ENCODE measurements around the gene VPS8. TPM values are rescaled to one million over a fixed set of nuclear protein-coding genes. Genes with fewer than 3 reads are reported as not detected.

The VPS8 gene
- total and polyA plus RNA-seq, 4 experiments from 2014 or later: 23.0 to 85.9 (median 60.2) TPM

- POLR2A ChIA-PET (ENCODE audit: partially characterized antibody): no interaction called here
- no peaks in the 10 kb centered on the region for H3K9me3 ChIP-seq (ENCODE audit: control insufficient read depth in 1 of 2, low read length in 2 of 2)
- H3K27me3 ChIP-seq (ENCODE audit: insufficient read depth, low read length): no peaks in the 10 kb centered on the region
- Mint-ChIP-seq H3K27me3 (peaks cover 0 to 2% of the 10 kb centered on the region in 2 donors), H3K4me3 (no peak overlapping the region), H3K9me3 (peaks cover 0 to 3% (median 0%) of the 10 kb centered on the region in 8 donors), H3K4me1 (peaks cover 39 to 54% (median 46%) of the 10 kb centered on the region in 4 donors), H3K36me3 (peaks cover 23 to 24% of the 10 kb centered on the region in 2 donors), H3K27ac (no peak overlapping the region)
- H3K36me3 ChIP-seq (ENCODE audit: insufficient read depth, low read length): peaks cover 5% of the 10 kb centered on the region
- DNase-seq: no peak
- no peak overlapping the region for H3K4me3 ChIP-seq (ENCODE audit: low read length in 2 of 2)
- intact Hi-C loops (cut with micrococcal nuclease): no loop called here
- no peak overlapping the region for H3K27ac ChIP-seq (ENCODE audit: low read depth, low read length)
- peaks cover 37% of the 10 kb centered on the region for H3K4me1 ChIP-seq (ENCODE audit: insufficient read depth, low read length)
- CTCF ChIA-PET (ENCODE audit: partially characterized antibody): no interaction called here
Measured at GRCh38 chr3:184816614-184817013, 4.6 kb downstream of the VPS8 start.

GRCh38 chr3:184820525-184820924 is 8.6 kb downstream of the VPS8 start:
- peaks cover 27 to 34% of the 10 kb centered on the region in 2 donors for H3K36me3 Mint-ChIP-seq
- ChIA-PET POLR2A (ENCODE audit: partially characterized antibody) (interaction anchor here (0.9 kb wide), 1 partner anchor 9 kb away, joined by 4 read pairs; the partner anchor contains the start of gene VPS8), CTCF (ENCODE audit: partially characterized antibody) (interaction anchor here (0.8 kb wide), 1 partner anchor 9 kb away, joined by 3 read pairs; the partner anchor contains the start of gene VPS8)
- intact Hi-C loops (cut with micrococcal nuclease): no loop called here
- H3K27ac ChIP-seq (ENCODE audit: low read depth, low read length): no peak overlapping the region
- H3K9me3 ChIP-seq (ENCODE audit: control insufficient read depth in 1 of 2, low read length in 2 of 2): no peaks in the 10 kb centered on the region
- no peaks in the 10 kb centered on the region for H3K9me3 Mint-ChIP-seq
- no peak overlapping the region for H3K4me3 ChIP-seq (ENCODE audit: low read length in 2 of 2)
- no peaks in the 10 kb centered on the region for H3K27me3 ChIP-seq (ENCODE audit: insufficient read depth, low read length)
- H3K4me1 Mint-ChIP-seq: peaks cover 22 to 32% (median 23%) of the 10 kb centered on the region in 4 donors
- no peak overlapping the region for H3K4me3 Mint-ChIP-seq
- no peaks in the 10 kb centered on the region for H3K27me3 Mint-ChIP-seq
- H3K27ac Mint-ChIP-seq: no peak overlapping the region
- H3K4me1 ChIP-seq (ENCODE audit: insufficient read depth, low read length): peaks cover 5% of the 10 kb centered on the region
- DNase-seq: no peak
- H3K36me3 ChIP-seq (ENCODE audit: insufficient read depth, low read length): peaks cover 9% of the 10 kb centered on the region

GRCh38 chr3:184821034-184821433 is 9.1 kb downstream of the VPS8 start:
- Histone ChIP-seq H3K27me3 (ENCODE audit: insufficient read depth, low read length) (no peaks in the 10 kb centered on the region), H3K4me1 (ENCODE audit: insufficient read depth, low read length) (peaks cover under 1% of the 10 kb centered on the region), H3K9me3 (ENCODE audit: control insufficient read depth in 1 of 2, low read length in 2 of 2) (no peaks in the 10 kb centered on the region), H3K27ac (ENCODE audit: low read depth, low read length) (no peak overlapping the region), H3K4me3 (ENCODE audit: low read length in 2 of 2) (no peak overlapping the region), H3K36me3 (ENCODE audit: insufficient read depth, low read length) (peaks cover 10% of the 10 kb centered on the region)
- Mint-ChIP-seq H3K4me3 (no peak overlapping the region), H3K9me3 (no peaks in the 10 kb centered on the region), H3K4me1 (peaks cover 18 to 28% (median 19%) of the 10 kb centered on the region in 4 donors), H3K36me3 (peaks cover 32 to 36% of the 10 kb centered on the region in 2 donors), H3K27ac (peak overlapping the region in 1 of 7 donors; percentile 3), H3K27me3 (no peaks in the 10 kb centered on the region)
- DNase-seq: no peak
- POLR2A ChIA-PET (ENCODE audit: partially characterized antibody): interaction anchor here (0.9 kb wide), 1 partner anchor 9 kb away, joined by 4 read pairs; the partner anchor contains the start of gene VPS8
- intact Hi-C loops (cut with micrococcal nuclease): no loop called here
- CTCF ChIA-PET (ENCODE audit: partially characterized antibody): interaction anchor here (0.8 kb wide), 1 partner anchor 9 kb away, joined by 3 read pairs; the partner anchor contains the start of gene VPS8

GRCh38 chr3:184822081-184822480 is 10.1 kb downstream of the VPS8 start:
- Histone ChIP-seq H3K4me1 (ENCODE audit: insufficient read depth, low read length) (no peaks in the 10 kb centered on the region), H3K27ac (ENCODE audit: low read depth, low read length) (no peak overlapping the region), H3K27me3 (ENCODE audit: insufficient read depth, low read length) (no peaks in the 10 kb centered on the region), H3K9me3 (ENCODE audit: control insufficient read depth in 1 of 2, low read length in 2 of 2) (no peaks in the 10 kb centered on the region), H3K4me3 (ENCODE audit: low read length in 2 of 2) (no peak overlapping the region), H3K36me3 (ENCODE audit: insufficient read depth, low read length) (peaks cover 5% of the 10 kb centered on the region)
- Mint-ChIP-seq H3K27me3 (no peaks in the 10 kb centered on the region), H3K4me1 (peaks cover 8 to 21% (median 11%) of the 10 kb centered on the region in 4 donors), H3K27ac (peak overlapping the region in 1 of 7 donors; percentile 11), H3K36me3 (peaks cover 24 to 33% of the 10 kb centered on the region in 2 donors), H3K9me3 (no peaks in the 10 kb centered on the region), H3K4me3 (no peak overlapping the region)
- ChIA-PET POLR2A (ENCODE audit: partially characterized antibody) (no interaction called here), CTCF (ENCODE audit: partially characterized antibody) (interaction anchor here (1.4 to 2.2 kb wide), 3 partner anchors 8 to 261 kb away, joined by 4 to 13 read pairs (median 10); partner anchors contain the start of genes EPHB3 and VPS8)
- intact Hi-C loops (cut with micrococcal nuclease): no loop called here
- DNase-seq: no peak

- Histone ChIP-seq H3K27me3 (ENCODE audit: insufficient read depth, low read length) (no peaks in the 10 kb centered on the region), H3K36me3 (ENCODE audit: insufficient read depth, low read length) (peaks cover 7% of the 10 kb centered on the region), H3K27ac (ENCODE audit: low read depth, low read length) (no peak overlapping the region), H3K9me3 (ENCODE audit: control insufficient read depth in 1 of 2, low read length in 2 of 2) (no peaks in the 10 kb centered on the region), H3K4me3 (ENCODE audit: low read length in 2 of 2) (no peak overlapping the region), H3K4me1 (ENCODE audit: insufficient read depth, low read length) (no peaks in the 10 kb centered on the region)
- H3K27me3 Mint-ChIP-seq: no peaks in the 10 kb centered on the region
- H3K27ac Mint-ChIP-seq: no peak overlapping the region
- POLR2A ChIA-PET (ENCODE audit: partially characterized antibody): no interaction called here
- CTCF ChIA-PET (ENCODE audit: partially characterized antibody): interaction anchor here (1.4 to 3.8 kb wide), 4 partner anchors 9 to 261 kb away, joined by 4 to 13 read pairs (median 12); partner anchors contain the start of genes EPHB3 and VPS8
- H3K4me1 Mint-ChIP-seq: peaks cover 5 to 21% (median 12%) of the 10 kb centered on the region in 4 donors
- intact Hi-C loops (cut with micrococcal nuclease): no loop called here
- DNase-seq: no peak
- peaks cover 26 to 36% of the 10 kb centered on the region in 2 donors for H3K36me3 Mint-ChIP-seq
- H3K4me3 Mint-ChIP-seq: no peak overlapping the region
- H3K9me3 Mint-ChIP-seq: no peaks in the 10 kb centered on the region
Measured at GRCh38 chr3:184822654-184823053, 10.7 kb downstream of the VPS8 start.

- peaks cover 33 to 41% of the 10 kb centered on the region in 2 donors for H3K36me3 Mint-ChIP-seq
- no peak overlapping the region for H3K4me3 Mint-ChIP-seq
- no peak overlapping the region for H3K27ac ChIP-seq (ENCODE audit: low read depth, low read length)
- DNase-seq: no peak
- H3K4me1 Mint-ChIP-seq: peaks cover 5 to 19% (median 13%) of the 10 kb centered on the region in 4 donors
- no peaks in the 10 kb centered on the region for H3K9me3 Mint-ChIP-seq
- peaks cover 9% of the 10 kb centered on the region for H3K36me3 ChIP-seq (ENCODE audit: insufficient read depth, low read length)
- intact Hi-C loops (cut with micrococcal nuclease): no loop called here
- H3K27me3 Mint-ChIP-seq: no peaks in the 10 kb centered on the region
- H3K27me3 ChIP-seq (ENCODE audit: insufficient read depth, low read length): no peaks in the 10 kb centered on the region
- H3K9me3 ChIP-seq (ENCODE audit: control insufficient read depth in 1 of 2, low read length in 2 of 2): no peaks in the 10 kb centered on the region
- ChIA-PET CTCF (ENCODE audit: partially characterized antibody) (interaction anchor here (2.2 to 3.8 kb wide), 2 partner anchors 10 to 20 kb away, joined by 13 read pairs; no protein-coding TSS in a partner anchor), POLR2A (ENCODE audit: partially characterized antibody) (interaction anchor here (0.8 kb wide), 1 partner anchor 12 kb away, joined by 3 read pairs; the partner anchor contains the start of gene VPS8)
- H3K4me3 ChIP-seq (ENCODE audit: low read length in 2 of 2): no peak overlapping the region
- peak overlapping the region in 1 of 7 donors; percentile 60 for H3K27ac Mint-ChIP-seq
- no peaks in the 10 kb centered on the region for H3K4me1 ChIP-seq (ENCODE audit: insufficient read depth, low read length)
Measured at GRCh38 chr3:184823990-184824389, 12.0 kb downstream of the VPS8 start.

GRCh38 chr3:184825121-184825820 is 13.3 kb downstream of the VPS8 start:
- Mint-ChIP-seq H3K9me3 (no peaks in the 10 kb centered on the region), H3K27ac (no peak overlapping the region), H3K36me3 (peaks cover 34 to 40% of the 10 kb centered on the region in 2 donors), H3K4me1 (peaks cover 2 to 15% (median 8%) of the 10 kb centered on the region in 4 donors), H3K27me3 (no peaks in the 10 kb centered on the region), H3K4me3 (no peak overlapping the region)
- ChIA-PET POLR2A (ENCODE audit: partially characterized antibody) (no interaction called here), CTCF (ENCODE audit: partially characterized antibody) (interaction anchor here (0.7 to 3.8 kb wide), 2 partner anchors 21 to 1310 kb away, joined by 4 to 13 read pairs; no protein-coding TSS in a partner anchor)
- Histone ChIP-seq H3K27ac (ENCODE audit: low read depth, low read length) (no peak overlapping the region), H3K9me3 (ENCODE audit: control insufficient read depth in 1 of 2, low read length in 2 of 2) (no peaks in the 10 kb centered on the region), H3K36me3 (ENCODE audit: insufficient read depth, low read length) (peaks cover 9% of the 10 kb centered on the region), H3K4me1 (ENCODE audit: insufficient read depth, low read length) (no peaks in the 10 kb centered on the region), H3K4me3 (ENCODE audit: low read length in 2 of 2) (no peak overlapping the region), H3K27me3 (ENCODE audit: insufficient read depth, low read length) (no peaks in the 10 kb centered on the region)
- DNase-seq: no peak
- intact Hi-C loops (cut with micrococcal nuclease): no loop called here
